ENCODE measurements around the gene PCNA. TPM values are rescaled to one million over a fixed set of nuclear protein-coding genes. Genes with fewer than 3 reads are reported as not detected.
A peak's percentile ranks its signal among the peaks of the same experiment; 100 is the strongest.

Gene PCNA
- total and polyA plus RNA-seq, 10 of the 15 experiments (the other 5 are each of a cell fraction or from before 2014, with no cell fraction given): 389 to 694 (median 540) TPM

- TF ChIP-seq CUX1 (IDR thresholded peaks at IDR 0.05; ENCODE audit: insufficient replicate concordance, low read depth, low read length) (no peak), TAF1 (IDR thresholded peaks at IDR 0.05; ENCODE audit: borderline replicate concordance, low read depth, low read length) (peak; percentile 98), HDGF (IDR thresholded peaks at IDR 0.05) (peak; percentile 79), SP1 (IDR thresholded peaks at IDR 0.05; ENCODE audit: low read depth, low read length) (peak; percentile 90), GABPA (IDR thresholded peaks at IDR 0.05; ENCODE audit: low read depth) (no peak), SUZ12 (IDR thresholded peaks at IDR 0.05; ENCODE audit: unreplicated experiment) (no peak), PAX5 (IDR thresholded peaks at IDR 0.05; ENCODE audit: borderline replicate concordance, low read depth, low read length) (peak; percentile 63; the same call in 1 of the 2 replicates), HDAC6 (IDR thresholded peaks at IDR 0.05; ENCODE audit: unreplicated experiment) (no peak), BHLHE40 (IDR thresholded peaks at IDR 0.05; ENCODE audit: borderline replicate concordance in 1 of 2, low read depth in 2 of 2, low read length in 1 of 2) (peak in 1 of 2 experiments; percentile 57; a peak in 1 of 4 replicates), TCF3 (IDR thresholded peaks at IDR 0.05; ENCODE audit: borderline replicate concordance, insufficient read depth, low read depth, low read length) (peak; percentile 70; the same call in 1 of the 2 replicates), EGR1 (IDR thresholded peaks at IDR 0.05; ENCODE audit: borderline replicate concordance in 1 of 2, low read depth in 2 of 2, low read length in 2 of 2) (peak; percentile 76 to 86), RUNX3 (IDR thresholded peaks at IDR 0.05; ENCODE audit: low read length) (peak; percentile 53), CREM (IDR thresholded peaks at IDR 0.05; ENCODE audit: low read depth) (peak; percentile 89), SMARCA5 (IDR thresholded peaks at IDR 0.05) (peak; percentile 75), NFXL1 (IDR thresholded peaks at IDR 0.05; ENCODE audit: borderline replicate concordance) (no peak), STAT3 (IDR thresholded peaks at IDR 0.05; ENCODE audit: low read depth, low read length) (no peak), NRF1 (conservative IDR thresholded peaks at IDR 0.05; ENCODE audit: low read depth, low read length) (peak; percentile 48), ELK1 (IDR thresholded peaks at IDR 0.05; ENCODE audit: low read depth, low read length) (no peak), BACH1 (IDR thresholded peaks at IDR 0.05; ENCODE audit: borderline replicate concordance) (peak; percentile 47; the same call in 1 of the 2 replicates), PBX3 (IDR thresholded peaks at IDR 0.05; ENCODE audit: insufficient replicate concordance, low read depth, low read length) (peak; percentile 35), IRF4 (IDR thresholded peaks at IDR 0.05; ENCODE audit: low read depth, low read length) (no peak), DPF2 (IDR thresholded peaks at IDR 0.05) (peak; percentile 60), IKZF1 (conservative IDR thresholded peaks at IDR 0.05) (peak; percentile 57; the same call in 1 of the 2 replicates)
Observed at GRCh38 chr20:5119435-5120184, at the start of gene PCNA (continued).
